HCT116 (cell line): ENCODE data around the gene PLA2G1B. TPM values are rescaled to one million over a fixed set of nuclear protein-coding genes. Genes with fewer than 3 reads are reported as not detected.

ENCODE experiments used
- ATAC-seq: fragments of 200-7000 bp; cut with Tn5 transposase; 2 replicates; pipeline ENCODE4 v1.9.1; 2020; ENCODE audit warnings: mild to moderate bottlenecking, moderate library complexity
- BruUV-seq: library from RNA; stranded (reverse); fragments of 400-500 nt; replicated peaks from 2 replicates; lab custom pipeline; 2021; lab: Mats Ljungman, UMichigan
- CTCF ChIA-PET: fragments of 300-600 bp; sonication (Branson Sonifier 250); formaldehyde crosslinking; loops from one replicate; lab custom pipeline; 2021; ENCODE audit warnings: antibody characterized with exemption; lab: Charles Lee
- POLR2A ChIA-PET: fragments of 300-600, 350-600 bp; sonication (Branson Sonifier 250); formaldehyde crosslinking; loops from one replicate; lab custom pipeline; 2021; ENCODE audit warnings: antibody characterized with exemption; lab: Charles Lee
- RAD21 ChIA-PET, 2 experiments: fragments of 300-600 bp; sonication (Branson Sonifier 250); formaldehyde crosslinking; loops; one replicate each; lab custom pipeline; 2023; ENCODE audit warnings: low total read pairs in 2 of 2; ENCODE audit not compliant: uncharacterized antibody in 2 of 2, unreplicated experiment in 2 of 2, low non-redundant PET in 1 of 2; lab: Charles Lee
- DNase-seq: peaks from one replicate; pipeline ENCODE4 v3.0.0-alpha.2; 2010; ENCODE audit warnings: low read depth, low spot score
- H2AFZ ChIP-seq: fragments of 200-600 bp; shearing (Covaris generic), sonication (generic); 2 replicates; pipeline ENCODE4 v1.6.1; 2017; ENCODE audit warnings: low read depth, mixed run types, mixed read lengths, antibody characterized with exemption, low read length; ENCODE audit not compliant: poor library complexity, severe bottlenecking
- H3K27ac ChIP-seq: 2 replicates; pipeline ENCODE4 v1.5.1; 2012; ENCODE audit warnings: low read depth, low read length
- H3K27me3 ChIP-seq: fragments of 200-600 bp; sonication (generic); 2 replicates; pipeline ENCODE4 v1.6.1; 2016; ENCODE audit warnings: mixed run types, low read length, mixed read lengths; ENCODE audit not compliant: insufficient read depth
- H3K36me3 ChIP-seq, 2 experiments: fragments of 200-500 bp in 1 of 2; fragments of 200-600 bp in 1 of 2; sonication (Bioruptor generic) in 1 of 2; sonication (generic) in 1 of 2; 2 replicates each; pipeline versions ENCODE4 v1.5.1 to v1.6.1; 2014 to 2016; ENCODE audit warnings: low read length in 2 of 2, inconsistent platforms in 1 of 2, mixed read lengths in 1 of 2, mixed run types in 1 of 2; ENCODE audit not compliant: insufficient read depth in 2 of 2, control insufficient read depth in 1 of 2
- H3K4me1 ChIP-seq, 2 experiments: fragments of 200-600 bp in 1 of 2; sonication (generic) in 1 of 2; 2 replicates each; pipeline versions ENCODE4 v1.5.1 to v1.6.1; 2012 to 2017; ENCODE audit warnings: low read length in 2 of 2, inconsistent platforms in 1 of 2, mild to moderate bottlenecking in 1 of 2, mixed read lengths in 1 of 2, mixed run types in 1 of 2, moderate library complexity in 1 of 2; ENCODE audit not compliant: insufficient read depth in 2 of 2, control insufficient read depth in 1 of 2
- H3K4me2 ChIP-seq: fragments of 200-600 bp; sonication (generic); 2 replicates; pipeline ENCODE4 v1.6.1; 2017; ENCODE audit warnings: mixed run types, low read length, mixed read lengths
- H3K4me3 ChIP-seq, 2 experiments: fragments of 200-600 bp in 1 of 2; sonication (generic) in 1 of 2; replicated peaks in 1 of 2; 2 replicates each; pipeline ENCODE4 v1.5.1; 2011 to 2016; ENCODE audit warnings: low read length in 2 of 2, control low read depth in 1 of 2, low read depth in 1 of 2, mild to moderate bottlenecking in 1 of 2, mixed read lengths in 1 of 2, mixed run types in 1 of 2
- H3K79me2 ChIP-seq: fragments of 200-600 bp; sonication (generic); 2 replicates; pipeline ENCODE4 v1.6.1; 2017; ENCODE audit warnings: mild to moderate bottlenecking, mixed run types, low read length, moderate library complexity, mixed read lengths; ENCODE audit not compliant: insufficient read depth
- H3K9ac ChIP-seq: fragments of 200-600 bp; sonication (generic); 2 replicates; pipeline ENCODE4 v1.6.1; 2016; ENCODE audit warnings: low read length, mixed read lengths
- H3K9me2 ChIP-seq: fragments of 200-600 bp; sonication (generic), shearing (Covaris generic); 2 replicates; pipeline ENCODE4 v1.6.1; 2017; ENCODE audit warnings: mixed run types, mild to moderate bottlenecking, moderate library complexity; ENCODE audit not compliant: insufficient read depth
- H3K9me3 ChIP-seq, 2 experiments: fragments of 200-500 bp in 1 of 2; fragments of 200-600 bp in 1 of 2; sonication (Bioruptor generic) in 1 of 2; sonication (generic) in 1 of 2; 2 replicates each; pipeline ENCODE4 v1.6.1; 2014 to 2017; ENCODE audit warnings: low read length in 2 of 2, mixed read lengths in 2 of 2, inconsistent platforms in 1 of 2, low read depth in 1 of 2, mild to moderate bottlenecking in 1 of 2, mixed run types in 1 of 2, moderate library complexity in 1 of 2; ENCODE audit not compliant: control insufficient read depth in 1 of 2, insufficient read depth in 1 of 2
- H4K20me1 ChIP-seq: fragments of 200-600 bp; sonication (generic), shearing (Covaris generic); 2 replicates; pipeline ENCODE4 v1.6.1; 2017; ENCODE audit warnings: mixed run types, mild to moderate bottlenecking, moderate library complexity; ENCODE audit not compliant: insufficient read depth
- CEBPB ChIP-seq: IDR thresholded peaks from 2 replicates; pipeline ENCODE4 v1.6.1; 2012; ENCODE audit warnings: low read depth
- ZFX ChIP-seq: fragments of 450-650 bp; IDR thresholded peaks from 2 replicates; pipeline ENCODE4 v1.6.1; 2017
- intact Hi-C: fragments of 100-400 bp; cut with micrococcal nuclease; formaldehyde crosslinking; loops from 2 replicates; pipeline ENCODE4 v1.10.0; 2022
- total RNA-seq: library from RNA; stranded (reverse); gene quantifications from one replicate; pipeline ENCODE4 v1.2.1, GENCODE V29; 2021; ENCODE audit not compliant: unreplicated experiment
- TF ChIP-seq, protein P1 (sequence below), 3 experiments: fragments of 200-600 bp in 1 of 3; sonication (generic) in 1 of 3; IDR thresholded peaks in 2 of 3; conservative IDR thresholded peaks in 1 of 3; 2 replicates each; pipeline ENCODE4 v1.5.1; 2012 to 2017; ENCODE audit warnings: low read depth in 2 of 3, low read length in 2 of 3, antibody characterized with exemption in 1 of 3, borderline replicate concordance in 1 of 3, control low read depth in 1 of 3, mild to moderate bottlenecking in 1 of 3, mixed read lengths in 1 of 3, mixed run types in 1 of 3, moderate library complexity in 1 of 3; ENCODE audit not compliant: insufficient read depth in 1 of 3

The PLA2G1B gene
- total RNA-seq, 1 experiment from 2014 or later, result 2.0 TPM

DNA sequence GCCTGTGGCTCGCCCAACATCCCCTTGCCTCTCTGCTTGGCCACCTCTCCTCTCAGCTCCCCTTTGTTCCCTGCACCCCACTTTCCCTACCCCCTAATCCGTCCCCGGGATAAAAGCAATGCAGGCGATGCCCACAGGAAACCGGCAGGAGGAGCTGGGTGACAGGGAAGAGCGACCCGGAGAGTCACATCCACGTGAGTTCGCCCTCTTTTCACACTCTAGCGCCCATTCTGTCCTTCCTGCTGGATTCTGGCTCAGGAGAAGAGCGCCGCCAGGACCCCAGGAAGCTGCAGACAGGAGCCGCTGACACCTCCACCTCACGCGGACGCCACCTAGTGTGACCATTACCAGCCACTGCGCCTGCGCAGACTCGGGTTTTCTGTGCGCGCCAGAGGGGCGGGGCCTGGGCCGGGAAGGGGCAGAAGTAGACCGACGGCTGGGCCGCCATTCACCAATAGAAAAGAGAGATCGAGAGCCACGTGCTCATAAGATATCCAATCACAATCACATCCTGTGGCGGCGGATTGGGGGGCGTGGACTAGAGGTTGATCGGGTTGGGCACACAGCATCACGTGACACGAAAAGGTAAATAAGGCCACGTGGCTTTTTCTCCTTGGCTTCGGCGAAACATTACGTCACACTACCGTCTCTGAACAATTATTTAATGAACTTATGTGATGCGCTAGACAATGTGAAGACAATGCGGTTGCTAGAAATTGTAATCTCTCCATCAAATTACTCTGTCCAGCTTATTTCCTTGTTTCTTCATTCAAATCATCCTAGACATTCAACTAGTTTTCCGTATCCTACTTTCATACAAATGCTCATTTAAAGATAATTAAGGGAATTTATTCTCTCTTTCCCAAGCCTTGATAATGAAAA, 10.1 kb downstream of the PLA2G1B start (continued):
- TF ChIP-seq, protein P1, sequence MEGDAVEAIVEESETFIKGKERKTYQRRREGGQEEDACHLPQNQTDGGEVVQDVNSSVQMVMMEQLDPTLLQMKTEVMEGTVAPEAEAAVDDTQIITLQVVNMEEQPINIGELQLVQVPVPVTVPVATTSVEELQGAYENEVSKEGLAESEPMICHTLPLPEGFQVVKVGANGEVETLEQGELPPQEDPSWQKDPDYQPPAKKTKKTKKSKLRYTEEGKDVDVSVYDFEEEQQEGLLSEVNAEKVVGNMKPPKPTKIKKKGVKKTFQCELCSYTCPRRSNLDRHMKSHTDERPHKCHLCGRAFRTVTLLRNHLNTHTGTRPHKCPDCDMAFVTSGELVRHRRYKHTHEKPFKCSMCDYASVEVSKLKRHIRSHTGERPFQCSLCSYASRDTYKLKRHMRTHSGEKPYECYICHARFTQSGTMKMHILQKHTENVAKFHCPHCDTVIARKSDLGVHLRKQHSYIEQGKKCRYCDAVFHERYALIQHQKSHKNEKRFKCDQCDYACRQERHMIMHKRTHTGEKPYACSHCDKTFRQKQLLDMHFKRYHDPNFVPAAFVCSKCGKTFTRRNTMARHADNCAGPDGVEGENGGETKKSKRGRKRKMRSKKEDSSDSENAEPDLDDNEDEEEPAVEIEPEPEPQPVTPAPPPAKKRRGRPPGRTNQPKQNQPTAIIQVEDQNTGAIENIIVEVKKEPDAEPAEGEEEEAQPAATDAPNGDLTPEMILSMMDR (IDR thresholded peaks at IDR 0.05 in 2 of 3, conservative IDR thresholded peaks at IDR 0.05 in 1 of 3; ENCODE audit: borderline replicate concordance in 1 of 3, insufficient read depth in 1 of 3, low read depth in 2 of 3, low read length in 2 of 3), result peak; percentile 45 to 87 (median 57)
- peak; percentile 28; the same call in 1 of the 2 replicates for TF ChIP-seq CEBPB

DNA sequence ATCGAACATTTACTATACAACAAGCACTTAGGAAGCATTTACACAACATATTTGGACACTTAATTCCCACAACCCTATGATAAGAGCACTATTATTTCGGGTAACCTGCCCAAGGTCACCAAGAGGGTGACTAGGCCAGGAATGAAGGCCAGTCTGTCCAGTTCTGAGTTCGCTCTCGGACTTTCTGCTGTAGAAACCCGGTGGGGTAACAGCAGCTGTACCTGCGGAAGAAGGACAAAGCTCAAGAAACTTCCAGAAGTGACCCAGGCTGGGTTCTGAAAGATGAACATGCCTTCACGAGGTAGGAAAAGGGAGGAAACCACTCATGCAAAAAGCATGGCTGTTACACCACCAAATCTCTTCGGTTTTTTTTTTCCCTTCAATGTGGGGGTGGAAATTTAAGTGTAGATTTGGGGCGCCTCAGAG, 10.8 kb downstream of the PLA2G1B start:
- Histone ChIP-seq H3K36me3 (no peaks in the 10 kb centered on the region), H3K9me3 (no peaks in the 10 kb centered on the region), H3K27me3 (no peaks in the 10 kb centered on the region), H2AFZ (no peak overlapping the region), H3K4me2 (peak overlapping the region; percentile 87), H3K9ac (peak overlapping the region; percentile 65), H3K79me2 (no peaks in the 10 kb centered on the region), H3K4me3 (peak overlapping the region; percentile 65 to 70), H3K9me2 (no peaks in the 10 kb centered on the region)
- TSS peak; percentile 95 for BruUV-seq
- ChIA-PET CTCF (interaction anchor here (0.7 to 1.2 kb wide), 2 partner anchors 15 to 332 kb away, joined by 3 to 6 read pairs; partner anchors contain the start of gene SIRT4), POLR2A (interaction anchor here (1.7 to 2.0 kb wide), 2 partner anchors 24 to 26 kb away, joined by 10 to 12 read pairs; partner anchors contain the start of genes RNU4-1 and RNU4-2), RAD21 (no interaction called here)
- ATAC-seq (no peak), DNase-seq (no peak)
- intact Hi-C loops, result no loop called here
- TF ChIP-seq CEBPB (no peak), ZFX (0 out of 2 replicates have a peak, but pooled peaks have one; percentile 8)
- TF ChIP-seq, all 23 proteins: peak for 1
- Histone ChIP-seq H3K27ac (peak overlapping the region; percentile 55), H4K20me1 (no peaks in the 10 kb centered on the region), H3K4me1 (peaks cover 2 to 15% of the 10 kb centered on the region in 2 experiments; a peak in 1 of 4 replicates)
